ENCODE results near the gene SOX18.

DNA sequence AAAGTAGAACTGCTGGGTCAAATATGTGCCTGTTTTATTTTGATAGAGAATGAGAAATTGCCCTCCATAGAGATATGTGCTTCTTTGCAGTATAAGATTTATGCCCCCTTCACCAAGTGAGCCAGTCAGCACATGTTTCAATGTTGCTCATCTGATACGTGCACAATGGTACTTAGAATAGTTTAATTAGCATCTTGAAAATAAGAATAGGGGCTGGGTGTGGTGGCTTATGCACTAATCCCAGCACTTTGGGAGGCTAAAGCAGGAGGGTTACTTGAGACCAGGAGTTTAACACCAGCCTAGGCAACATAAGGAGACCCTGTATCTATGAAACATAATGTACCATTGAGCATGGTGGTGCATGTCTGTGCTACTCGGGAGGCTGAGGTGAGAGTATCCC is 33.8 kb downstream of the SOX18 start:
- TF ChIP-seq POLR2A (IDR thresholded peaks at IDR 0.05), result no peak
- TF ChIP-seq CTCF (IDR thresholded peaks at IDR 0.05 in 4 of 5, conservative IDR thresholded peaks at IDR 0.05 in 1 of 5), result no peak

Data from gastrocnemius medialis (tissue), 4 donors.